ENCODE data around the gene SLIT3.

DNA sequence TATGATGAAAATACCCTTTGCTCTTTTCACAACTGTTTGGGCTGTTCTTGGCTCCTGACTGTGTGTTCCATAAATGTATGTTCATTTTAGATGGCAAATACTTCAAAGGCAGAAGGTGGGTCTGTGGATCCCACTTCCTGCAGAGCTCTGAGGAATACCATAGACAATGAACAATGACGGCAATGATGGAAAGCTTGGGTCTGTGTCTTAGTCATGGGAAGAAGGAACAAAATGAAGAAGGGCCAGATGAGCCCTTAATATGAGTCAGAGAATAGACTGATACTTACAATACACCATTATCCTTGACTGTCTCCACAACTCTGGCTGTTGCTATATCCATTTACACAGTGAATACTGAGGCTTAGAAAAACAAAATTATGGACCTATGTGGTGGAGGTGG is 126.0 kb downstream of the SLIT3 start:
- TF ChIP-seq EZH2phosphoT487 (conservative IDR thresholded peaks at IDR 0.05; ENCODE audit: low read length), result no peak
- TF ChIP-seq, protein P1, sequence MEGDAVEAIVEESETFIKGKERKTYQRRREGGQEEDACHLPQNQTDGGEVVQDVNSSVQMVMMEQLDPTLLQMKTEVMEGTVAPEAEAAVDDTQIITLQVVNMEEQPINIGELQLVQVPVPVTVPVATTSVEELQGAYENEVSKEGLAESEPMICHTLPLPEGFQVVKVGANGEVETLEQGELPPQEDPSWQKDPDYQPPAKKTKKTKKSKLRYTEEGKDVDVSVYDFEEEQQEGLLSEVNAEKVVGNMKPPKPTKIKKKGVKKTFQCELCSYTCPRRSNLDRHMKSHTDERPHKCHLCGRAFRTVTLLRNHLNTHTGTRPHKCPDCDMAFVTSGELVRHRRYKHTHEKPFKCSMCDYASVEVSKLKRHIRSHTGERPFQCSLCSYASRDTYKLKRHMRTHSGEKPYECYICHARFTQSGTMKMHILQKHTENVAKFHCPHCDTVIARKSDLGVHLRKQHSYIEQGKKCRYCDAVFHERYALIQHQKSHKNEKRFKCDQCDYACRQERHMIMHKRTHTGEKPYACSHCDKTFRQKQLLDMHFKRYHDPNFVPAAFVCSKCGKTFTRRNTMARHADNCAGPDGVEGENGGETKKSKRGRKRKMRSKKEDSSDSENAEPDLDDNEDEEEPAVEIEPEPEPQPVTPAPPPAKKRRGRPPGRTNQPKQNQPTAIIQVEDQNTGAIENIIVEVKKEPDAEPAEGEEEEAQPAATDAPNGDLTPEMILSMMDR (IDR thresholded peaks at IDR 0.05; ENCODE audit: insufficient read depth, low read length, poor library complexity, severe bottlenecking), result no peak

All from SU-DHL-6 (cell line).